ENCODE results near the gene SRP68. TPM values are rescaled to one million over a fixed set of nuclear protein-coding genes. Genes with fewer than 3 reads are reported as not detected.
"Not testable (repeated sequence)": the region's sequence is repeated elsewhere in the genome, so short reads cannot be mapped to it uniquely, and the experiment has no call there.

Gene SRP68
- total RNA-seq, 1 donor from 2014 or later, result 111 TPM

DNA sequence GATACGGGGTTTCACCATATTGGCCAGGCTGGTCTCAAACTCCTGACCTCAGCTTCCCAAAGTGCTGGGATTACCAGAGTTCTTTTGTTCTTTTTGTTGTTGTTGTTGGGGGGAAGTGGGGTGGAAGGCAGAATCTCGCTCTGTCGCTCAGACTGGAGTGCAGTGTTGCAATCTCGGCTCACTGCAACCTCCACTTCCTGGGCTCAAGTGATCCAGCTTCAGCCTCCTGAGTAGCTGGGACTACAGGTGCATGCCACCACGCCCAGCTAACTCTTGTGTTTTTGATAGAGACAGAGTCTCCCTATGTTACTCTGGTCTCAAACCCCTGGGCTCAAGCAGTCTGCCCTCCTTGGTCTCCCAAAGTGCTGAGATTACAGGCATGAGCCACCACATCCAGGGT, 6.1 kb upstream of the SRP68 start:
- intact Hi-C loops (cut with micrococcal nuclease), result loop anchor here (10.0 kb wide), 1 partner anchor 174 kb away; the partner anchor contains the start of gene MRPL38

DNA sequence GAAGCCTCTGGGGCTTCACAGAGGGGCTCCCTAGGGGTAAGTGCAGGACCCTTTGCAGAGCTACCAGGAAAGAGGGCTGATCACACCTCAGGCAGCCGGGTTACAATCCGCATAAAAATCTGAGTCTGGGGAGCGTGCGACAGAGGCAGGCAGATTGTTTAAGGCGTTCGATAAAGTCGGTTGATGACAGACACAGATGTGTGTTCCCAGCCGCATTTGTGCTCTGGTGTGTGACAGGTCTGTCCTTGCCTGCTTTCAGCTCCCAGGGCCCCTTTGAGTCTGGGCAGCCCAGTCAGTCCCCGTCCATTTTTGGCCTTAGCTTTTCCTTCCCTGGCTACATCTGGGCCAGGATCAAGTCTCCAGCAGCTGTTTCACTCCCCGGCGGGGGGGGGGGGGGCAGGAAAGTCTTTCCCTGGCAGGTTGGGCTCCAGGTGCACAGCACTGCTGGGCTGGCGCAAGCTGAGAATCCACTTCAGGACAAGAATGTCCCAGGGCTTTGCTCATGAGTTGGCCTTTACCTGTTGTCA, 5.3 kb upstream of the SRP68 start:
- intact Hi-C loops (cut with micrococcal nuclease), result loop anchor here (10.0 kb wide), 1 partner anchor 173 kb away; the partner anchor contains the start of gene MRPL38

DNA sequence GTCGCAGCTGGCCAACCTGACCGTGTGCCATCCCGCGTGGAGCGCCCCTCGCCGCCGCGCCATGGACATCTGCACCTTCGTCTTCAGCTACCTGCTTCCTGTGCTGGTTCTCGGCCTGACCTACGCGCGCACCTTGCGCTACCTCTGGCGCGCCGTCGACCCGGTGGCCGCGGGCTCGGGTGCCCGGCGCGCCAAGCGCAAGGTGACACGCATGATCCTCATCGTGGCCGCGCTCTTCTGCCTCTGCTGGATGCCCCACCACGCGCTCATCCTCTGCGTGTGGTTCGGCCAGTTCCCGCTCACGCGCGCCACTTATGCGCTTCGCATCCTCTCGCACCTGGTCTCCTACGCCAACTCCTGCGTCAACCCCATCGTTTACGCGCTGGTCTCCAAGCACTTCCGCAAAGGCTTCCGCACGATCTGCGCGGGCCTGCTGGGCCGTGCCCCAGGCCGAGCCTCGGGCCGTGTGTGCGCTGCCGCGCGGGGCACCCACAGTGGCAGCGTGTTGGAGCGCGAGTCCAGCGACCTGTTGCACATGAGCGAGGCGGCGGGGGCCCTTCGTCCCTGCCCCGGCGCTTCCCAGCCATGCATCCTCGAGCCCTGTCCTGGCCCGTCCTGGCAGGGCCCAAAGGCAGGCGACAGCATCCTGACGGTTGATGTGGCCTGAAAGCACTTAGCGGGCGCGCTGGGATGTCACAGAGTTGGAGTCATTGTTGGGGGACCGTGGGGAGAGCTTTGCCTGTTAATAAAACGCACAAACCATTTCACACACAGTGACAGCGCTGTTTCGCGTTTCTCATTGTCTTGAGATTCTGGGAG, 4.7 kb upstream of the SRP68 start:
- intact Hi-C loops (cut with micrococcal nuclease), result loop anchor here (10.0 kb wide), 1 partner anchor 172 kb away; the partner anchor contains the start of gene MRPL38

DNA sequence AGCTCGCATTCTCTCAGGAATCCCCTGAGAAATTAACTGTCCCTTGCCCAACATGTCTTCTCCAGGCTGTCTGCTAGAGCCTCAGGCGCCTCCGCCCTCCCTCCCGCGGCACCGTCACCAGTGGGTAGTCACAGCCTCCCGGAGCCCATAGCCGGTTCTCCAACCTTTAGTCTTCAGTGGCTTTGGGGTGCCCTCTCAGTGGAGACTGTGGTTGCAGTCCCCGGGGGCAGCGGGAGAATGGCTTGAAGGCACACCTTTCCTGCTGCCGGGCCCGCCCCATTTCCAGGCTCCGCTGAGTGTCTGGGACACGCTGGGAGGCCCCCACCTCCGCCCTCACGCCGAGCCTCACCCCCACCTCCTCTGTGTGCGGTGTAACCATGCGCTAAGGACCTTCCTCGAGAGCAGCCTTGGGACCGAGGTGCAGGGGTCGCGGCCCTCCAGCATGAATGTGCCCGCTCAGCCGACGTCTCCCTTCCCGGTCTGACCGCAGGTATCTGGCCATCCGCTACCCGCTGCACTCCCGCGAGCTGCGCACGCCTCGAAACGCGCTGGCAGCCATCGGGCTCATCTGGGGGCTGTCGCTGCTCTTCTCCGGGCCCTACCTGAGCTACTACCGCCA, 3.9 kb upstream of the SRP68 start:
- intact Hi-C loops (cut with micrococcal nuclease), result loop anchor here (10.0 kb wide), 1 partner anchor 171 kb away; the partner anchor contains the start of gene MRPL38

DNA sequence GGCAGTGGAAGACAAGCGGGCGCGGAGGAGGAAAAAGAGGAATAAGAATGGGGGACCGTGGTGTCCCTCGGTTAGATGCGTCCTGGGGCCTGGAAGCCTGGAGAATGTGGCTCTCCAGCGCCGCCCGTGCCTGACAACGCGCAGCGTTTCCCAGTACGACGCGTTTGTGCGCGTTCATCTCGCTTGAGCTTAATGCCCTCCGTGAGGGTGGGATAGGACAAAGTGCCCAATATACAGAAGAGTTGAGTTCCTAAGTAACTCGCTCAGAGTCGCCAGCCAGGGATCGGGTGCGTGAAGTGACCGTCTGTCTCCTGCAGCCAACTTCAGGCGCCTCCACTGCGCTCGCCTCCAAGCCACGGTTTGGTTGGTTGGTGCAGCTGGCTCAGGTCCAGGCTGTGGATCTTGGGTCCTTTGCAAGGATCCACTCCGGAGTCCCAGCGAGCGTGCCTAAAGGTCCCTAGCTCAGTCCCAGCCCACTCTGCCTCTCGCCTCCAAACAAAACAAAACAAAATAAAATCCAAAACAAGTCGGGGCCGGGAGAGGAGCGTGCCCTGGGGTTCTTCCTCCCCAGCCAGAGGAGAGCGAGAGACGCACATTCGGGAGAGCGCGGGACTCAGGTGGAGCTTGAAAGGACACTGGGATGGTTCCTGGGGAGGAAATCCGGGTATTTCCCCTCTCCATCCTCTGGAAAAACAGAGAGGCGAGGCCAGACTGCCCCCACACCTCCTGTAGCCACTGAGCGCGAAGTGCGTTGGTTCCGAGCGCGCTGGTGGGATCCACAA, 3.2 kb upstream of the SRP68 start:
- intact Hi-C loops (cut with micrococcal nuclease), result loop anchor here (10.0 kb wide), 1 partner anchor 171 kb away; the partner anchor contains the start of gene MRPL38

DNA sequence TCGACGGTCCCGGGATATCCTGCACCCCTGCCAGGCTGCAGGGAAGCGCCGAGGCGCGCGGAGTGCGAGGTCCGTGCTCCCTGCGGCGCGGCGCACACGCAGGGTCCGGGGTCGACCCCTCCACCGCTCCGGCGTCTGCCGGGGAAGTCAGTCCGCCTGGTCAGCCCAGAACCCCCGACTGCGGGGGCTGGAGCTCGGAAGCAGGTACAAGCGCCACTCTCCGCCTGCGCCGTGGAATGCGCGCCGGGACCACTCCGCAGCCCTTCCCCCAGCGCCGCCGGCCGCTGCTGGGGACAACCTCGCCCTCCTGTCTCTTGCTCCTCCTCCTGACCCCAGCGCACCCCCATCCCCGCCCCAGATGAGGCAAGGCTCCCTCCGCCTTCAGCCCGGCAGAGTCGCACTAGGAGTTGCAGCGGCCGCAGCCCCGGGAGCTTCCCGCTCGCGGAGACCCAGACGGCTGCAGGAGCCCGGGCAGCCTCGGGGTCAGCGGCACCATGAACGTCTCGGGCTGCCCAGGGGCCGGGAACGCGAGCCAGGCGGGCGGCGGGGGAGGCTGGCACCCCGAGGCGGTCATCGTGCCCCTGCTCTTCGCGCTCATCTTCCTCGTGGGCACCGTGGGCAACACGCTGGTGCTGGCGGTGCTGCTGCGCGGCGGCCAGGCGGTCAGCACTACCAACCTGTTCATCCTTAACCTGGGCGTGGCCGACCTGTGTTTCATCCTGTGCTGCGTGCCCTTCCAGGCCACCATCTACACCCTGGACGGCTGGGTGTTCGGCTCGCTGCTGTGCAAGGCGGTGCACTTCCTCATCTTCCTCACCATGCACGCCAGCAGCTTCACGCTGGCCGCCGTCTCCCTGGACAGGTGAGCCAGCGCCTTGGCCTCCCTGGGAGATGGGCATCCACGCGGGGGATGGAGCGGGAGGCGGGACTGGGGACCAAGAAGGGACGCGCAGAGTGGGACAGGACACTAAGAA, 2.4 kb upstream of the SRP68 start, which contains the start of gene GALR2:
Gene GALR2, plus strand, starts transcription at position 392 of the 974 bp plus-strand sequence. Its CDS starts 103 bp downstream, at position 495.
- intact Hi-C loops (cut with micrococcal nuclease), result loop anchor here (10.0 kb wide), 1 partner anchor 170 kb away; the partner anchor contains the start of gene MRPL38

DNA sequence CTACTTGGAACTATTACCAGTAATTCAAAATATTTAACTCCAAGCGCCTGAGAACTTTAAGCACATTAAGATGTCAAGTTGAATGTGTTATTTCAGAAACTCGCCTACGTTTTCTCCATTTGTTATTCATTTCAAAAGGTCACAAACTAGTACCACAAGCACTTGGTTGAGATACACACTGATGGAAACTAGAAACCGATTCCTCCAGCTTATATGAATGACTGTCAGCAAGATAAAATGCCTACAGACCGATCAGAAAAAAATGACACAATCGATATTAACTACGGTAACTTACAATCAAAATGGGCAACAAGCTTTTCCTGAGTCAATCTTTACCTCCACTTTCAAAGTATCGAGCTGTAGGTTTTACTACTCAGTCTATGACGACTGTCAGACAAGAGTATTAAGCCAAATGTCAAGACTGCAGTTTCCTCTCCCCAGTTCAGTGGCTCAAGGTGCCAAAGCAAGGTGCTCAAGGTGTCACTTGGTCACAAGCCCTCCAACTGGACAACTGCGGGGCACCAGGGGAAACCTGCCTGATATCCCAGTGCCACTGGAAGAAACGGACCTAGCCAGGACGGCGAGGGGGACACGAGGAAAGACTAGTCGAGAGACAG, 678 bp downstream of the SRP68 start:
- intact Hi-C loops (cut with micrococcal nuclease), result loop anchor here (1.0 to 10.0 kb wide), 4 partner anchors 32 to 283 kb away; partner anchors contain the start of genes ACOX1, EXOC7, MRPL38 and TEN1

DNA sequence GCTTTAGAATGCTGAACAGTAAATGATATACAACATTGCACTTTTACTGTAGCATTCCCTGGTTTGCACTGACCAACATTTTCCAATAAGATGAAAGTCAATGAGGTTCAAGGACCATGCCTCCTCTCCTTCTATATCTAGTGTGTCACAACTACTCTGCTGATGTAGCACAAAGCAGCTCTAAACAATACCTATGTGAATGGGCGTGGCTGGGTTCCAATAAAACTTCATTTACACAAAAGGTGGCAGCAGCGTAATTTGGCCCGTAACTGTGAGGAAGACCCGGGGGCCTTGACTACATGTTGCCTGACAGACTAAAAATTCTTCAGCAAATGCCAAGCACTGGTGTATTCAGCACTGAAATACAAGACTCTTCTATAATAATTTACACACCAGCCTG, 6.5 kb downstream of the SRP68 start:
- intact Hi-C loops (cut with micrococcal nuclease), result no loop called here

DNA sequence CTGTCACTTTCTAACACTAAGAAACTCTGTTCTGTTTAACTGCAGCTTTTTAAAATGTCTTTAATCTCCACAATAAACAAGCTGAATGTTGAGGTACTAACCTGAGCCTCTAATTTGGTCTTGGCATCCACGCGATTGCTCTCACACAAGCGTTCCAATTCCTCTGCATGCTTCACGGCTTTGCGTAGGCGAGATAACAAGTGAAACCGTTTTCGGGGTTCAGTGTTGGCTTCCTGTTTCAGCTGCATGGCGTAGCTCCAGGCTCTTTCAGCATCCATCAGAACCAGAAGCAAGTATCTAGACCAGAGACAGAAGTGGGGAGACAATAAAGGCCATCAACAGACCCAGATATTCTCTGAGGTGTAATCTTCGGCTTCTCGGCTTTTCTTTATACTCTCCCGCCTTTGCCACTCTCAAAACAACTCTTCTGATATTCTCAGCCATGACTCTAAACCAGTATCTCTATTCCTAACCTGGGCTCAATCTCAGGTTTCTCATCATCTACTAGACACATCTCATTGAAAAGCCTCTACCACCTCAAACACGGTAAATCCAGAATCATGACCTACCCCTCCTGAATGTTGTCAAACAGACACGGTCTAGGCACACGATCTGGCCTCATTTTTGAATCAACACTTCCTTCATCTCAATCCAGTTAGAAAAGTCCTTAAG, 8.3 kb downstream of the SRP68 start:
- intact Hi-C loops (cut with micrococcal nuclease), result no loop called here

DNA sequence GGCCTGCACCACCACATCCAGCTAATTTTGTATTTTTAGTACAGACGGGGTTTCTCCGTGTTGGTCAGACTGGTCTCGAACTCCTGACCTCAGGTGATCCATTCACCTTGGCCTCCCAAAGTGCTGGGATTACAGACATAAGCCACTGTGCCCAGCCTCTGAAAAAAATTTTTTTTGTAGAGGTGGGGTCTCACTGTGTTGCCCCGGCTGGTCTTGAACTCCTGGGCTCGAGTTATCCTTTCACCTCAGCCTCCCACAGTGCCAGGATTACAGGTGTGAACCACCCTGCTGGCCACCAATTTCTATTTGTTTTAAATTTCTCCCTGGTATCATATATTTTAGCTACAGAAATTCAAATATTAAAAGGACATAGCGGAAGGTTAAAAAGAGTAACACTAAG, 14.1 kb downstream of the SRP68 start:
- intact Hi-C loops (cut with micrococcal nuclease), result not testable (repeated sequence)

DNA sequence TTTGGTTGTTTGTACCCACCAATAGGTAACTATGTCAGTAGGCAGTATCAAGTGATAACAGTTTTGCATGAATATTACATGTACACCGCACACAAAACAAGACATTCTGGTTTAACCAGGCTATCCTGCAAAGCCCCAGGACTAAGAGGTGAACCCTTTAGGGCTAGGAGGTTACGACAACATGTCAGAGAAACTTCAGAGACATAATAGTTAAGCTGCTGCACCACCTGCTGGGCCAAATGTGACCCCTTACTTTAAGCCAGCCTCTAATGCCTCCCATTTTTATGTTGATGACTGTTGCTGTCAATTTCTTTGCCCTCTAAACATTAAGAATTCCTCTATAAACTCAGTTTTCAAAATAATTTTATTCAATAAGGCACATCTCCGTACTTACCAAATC, 15.4 kb downstream of the SRP68 start:
- intact Hi-C loops (cut with micrococcal nuclease), result no loop called here

DNA sequence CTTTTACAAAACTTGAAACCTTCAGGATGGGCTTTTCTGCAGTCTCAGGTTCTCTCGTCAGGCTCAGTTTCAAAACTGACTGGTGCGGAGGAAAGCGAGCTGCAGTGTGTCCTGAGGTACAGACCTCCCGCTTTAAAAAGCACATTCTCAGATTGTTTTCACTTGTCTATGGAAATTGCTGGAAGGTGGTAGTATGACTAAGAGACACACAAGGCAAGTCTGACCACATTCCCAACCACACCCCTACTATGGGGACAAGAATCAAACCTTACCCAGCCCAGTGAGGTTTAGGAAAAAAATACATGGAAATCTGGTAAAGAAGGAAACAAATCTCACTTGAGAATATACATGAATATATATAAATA, 18.2 kb downstream of the SRP68 start:
- intact Hi-C loops (cut with micrococcal nuclease), result no loop called here

DNA sequence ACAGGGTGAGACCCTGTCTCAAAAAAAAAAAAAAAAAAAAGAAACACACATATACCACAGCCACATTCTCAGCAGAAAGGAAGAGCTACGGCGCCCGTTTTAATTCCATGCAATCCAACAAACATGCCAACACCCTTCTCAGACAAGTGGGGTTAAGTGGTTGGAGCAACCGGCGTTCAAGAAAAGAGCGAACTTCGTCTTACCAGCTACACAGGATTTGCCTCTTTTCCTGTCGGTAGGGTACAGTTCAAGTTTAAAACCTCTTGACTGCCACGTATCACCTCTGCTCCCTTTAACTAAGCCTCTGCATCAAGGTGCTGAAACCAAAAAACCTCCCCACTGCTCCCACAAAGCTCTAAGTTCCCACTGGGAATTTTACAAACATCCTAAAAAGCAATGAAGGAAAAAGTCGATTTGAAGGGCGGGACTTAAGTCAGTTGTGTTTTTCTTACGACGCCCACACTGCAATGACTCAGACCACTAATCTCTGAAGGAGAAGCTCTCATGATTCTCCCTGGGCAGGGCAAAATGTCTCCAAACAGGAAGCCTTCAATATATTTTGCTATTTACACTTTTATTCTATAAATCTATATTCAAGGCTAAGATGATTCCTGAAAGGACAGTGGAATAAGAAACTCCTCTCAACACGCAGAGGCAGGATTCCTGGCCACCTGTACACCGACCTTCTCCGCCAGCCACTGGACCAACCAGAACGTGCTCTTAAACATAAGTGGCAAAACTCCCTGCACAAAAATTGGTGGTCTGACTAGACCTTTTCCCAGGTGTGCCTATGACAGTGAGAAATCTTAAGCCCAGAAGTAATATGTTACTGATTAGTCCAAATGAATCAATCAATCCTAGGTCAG, 18.8 kb downstream of the SRP68 start:
- intact Hi-C loops (cut with micrococcal nuclease), result no loop called here

DNA sequence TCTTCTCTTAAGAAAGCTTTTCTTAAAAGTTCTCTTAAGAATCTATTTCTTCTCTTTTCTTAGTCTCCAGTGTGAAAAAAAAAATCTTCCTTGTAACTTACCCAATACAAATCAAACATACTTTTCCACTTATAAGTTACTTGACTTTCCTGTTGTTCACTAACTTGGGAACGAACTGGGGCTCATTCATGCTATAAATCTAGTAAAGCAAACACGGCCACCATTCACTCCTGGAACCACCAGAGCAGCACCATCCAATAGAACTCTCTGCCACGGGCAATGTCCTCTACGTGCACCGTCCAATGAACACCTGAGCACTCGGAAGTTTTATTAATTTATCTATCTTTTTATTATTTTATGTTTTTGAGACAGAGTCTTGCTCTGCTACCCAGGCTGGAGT, 20.8 kb downstream of the SRP68 start:
- intact Hi-C loops (cut with micrococcal nuclease), result no loop called here

DNA sequence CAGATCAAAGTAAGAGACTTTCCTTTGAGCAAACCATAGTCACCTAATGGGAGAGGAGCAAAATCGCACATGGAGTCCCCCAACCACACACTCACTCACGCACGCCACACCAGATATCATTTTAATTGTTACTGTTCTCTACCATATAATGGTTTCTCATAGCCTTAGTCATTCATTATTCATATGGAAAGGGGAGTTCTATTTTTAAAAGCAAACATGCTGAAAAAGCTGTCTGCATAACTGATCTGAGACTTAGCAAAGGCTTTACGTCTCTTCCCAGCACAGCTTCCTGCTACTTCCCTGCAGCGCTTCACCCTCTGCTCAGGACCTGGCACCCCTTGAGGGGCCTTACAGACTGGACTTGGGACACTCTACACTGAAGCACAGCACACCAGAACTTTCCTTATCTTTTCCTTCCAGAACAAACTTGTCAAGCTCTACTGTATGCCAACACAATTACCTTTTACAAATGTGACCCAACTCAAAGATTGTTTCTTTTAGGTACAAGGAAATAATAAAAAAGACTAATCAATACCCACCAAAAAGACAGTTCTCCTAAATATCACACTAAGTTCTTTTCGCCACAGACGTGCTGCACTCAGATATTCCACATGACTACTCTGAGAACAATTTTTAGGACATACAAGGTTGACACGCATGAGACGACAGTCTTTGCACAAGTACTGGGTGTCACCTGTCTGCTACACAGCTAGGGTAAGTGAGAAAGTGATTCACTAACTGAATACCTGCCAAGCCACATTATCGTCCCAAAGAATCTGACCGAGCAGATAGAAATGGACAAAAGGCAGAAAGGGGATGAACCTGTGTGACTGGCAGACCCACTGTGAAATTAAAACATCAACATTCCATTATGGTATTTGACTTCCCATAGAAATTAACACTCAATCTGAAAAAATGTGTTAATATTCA, 21.5 kb downstream of the SRP68 start:
- intact Hi-C loops (cut with micrococcal nuclease), result no loop called here

DNA sequence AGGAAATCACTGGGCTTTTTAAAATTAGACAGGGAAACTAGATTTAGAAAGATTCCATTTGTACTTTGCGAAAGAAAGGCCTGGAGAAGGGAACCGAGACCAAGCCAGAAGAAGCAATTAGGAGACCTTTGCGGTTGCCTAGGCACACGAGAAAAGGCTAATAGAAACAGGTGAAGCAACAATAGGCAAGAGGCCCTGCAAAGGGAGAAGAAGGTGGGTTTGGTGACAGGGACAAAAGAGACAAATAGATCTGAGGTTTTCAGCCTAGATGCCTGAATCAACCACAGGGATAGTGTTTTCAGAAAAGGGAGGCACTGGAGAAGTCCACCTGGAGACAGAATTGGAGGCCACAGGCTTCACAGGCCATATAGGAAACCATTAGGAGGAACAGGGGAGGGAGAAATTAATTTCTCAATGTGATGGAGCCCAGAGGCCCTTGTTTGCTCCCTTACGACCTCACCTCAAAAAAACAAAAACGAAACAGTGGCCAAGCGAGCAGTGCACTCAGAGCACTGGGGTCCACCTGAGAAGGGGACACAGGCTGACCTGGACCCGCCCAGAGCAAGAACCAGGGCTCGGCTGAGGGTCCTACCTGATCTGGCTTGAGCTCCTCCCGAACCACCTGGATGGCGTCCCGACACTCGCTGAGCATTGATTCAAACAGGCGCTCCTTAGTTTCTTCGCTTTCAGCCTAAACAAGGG, 22.3 kb downstream of the SRP68 start:
- intact Hi-C loops (cut with micrococcal nuclease), result no loop called here

Data from T-helper 1 cell treated with Interleukin-12 subunit alpha and Interleukin-12 subunit beta and Interleukin-4 antibody, amounts not matched to agents 30 ng/mL and 1 ng/mL, for 36 hours (primary cell).